ENCODE measurements around the gene LCMT2.

DNA sequence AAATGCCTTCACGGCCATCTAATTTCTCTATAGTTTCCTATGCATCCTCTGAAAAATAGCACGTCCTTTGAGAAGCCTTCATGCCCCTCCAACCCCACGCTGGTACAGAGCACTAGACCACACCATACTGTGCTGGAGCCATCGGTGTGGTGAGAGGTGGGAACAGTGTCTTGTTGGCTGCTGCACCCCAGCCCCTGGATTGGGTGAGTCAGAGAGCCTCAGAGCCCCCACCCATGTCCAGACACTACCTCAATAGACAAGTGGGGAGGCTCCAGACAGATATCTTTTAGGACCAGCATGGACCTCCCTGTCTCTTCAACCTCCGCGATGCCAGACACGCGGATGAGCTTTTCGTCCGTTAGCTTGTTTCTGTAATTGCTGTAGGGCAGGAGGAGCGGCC lies 51.5 kb downstream of the LCMT2 start:
- no peak for TF ChIP-seq EZH2phosphoT487 (IDR thresholded peaks at IDR 0.05; ENCODE audit: borderline replicate concordance, low read length)
- TF ChIP-seq, protein P1, sequence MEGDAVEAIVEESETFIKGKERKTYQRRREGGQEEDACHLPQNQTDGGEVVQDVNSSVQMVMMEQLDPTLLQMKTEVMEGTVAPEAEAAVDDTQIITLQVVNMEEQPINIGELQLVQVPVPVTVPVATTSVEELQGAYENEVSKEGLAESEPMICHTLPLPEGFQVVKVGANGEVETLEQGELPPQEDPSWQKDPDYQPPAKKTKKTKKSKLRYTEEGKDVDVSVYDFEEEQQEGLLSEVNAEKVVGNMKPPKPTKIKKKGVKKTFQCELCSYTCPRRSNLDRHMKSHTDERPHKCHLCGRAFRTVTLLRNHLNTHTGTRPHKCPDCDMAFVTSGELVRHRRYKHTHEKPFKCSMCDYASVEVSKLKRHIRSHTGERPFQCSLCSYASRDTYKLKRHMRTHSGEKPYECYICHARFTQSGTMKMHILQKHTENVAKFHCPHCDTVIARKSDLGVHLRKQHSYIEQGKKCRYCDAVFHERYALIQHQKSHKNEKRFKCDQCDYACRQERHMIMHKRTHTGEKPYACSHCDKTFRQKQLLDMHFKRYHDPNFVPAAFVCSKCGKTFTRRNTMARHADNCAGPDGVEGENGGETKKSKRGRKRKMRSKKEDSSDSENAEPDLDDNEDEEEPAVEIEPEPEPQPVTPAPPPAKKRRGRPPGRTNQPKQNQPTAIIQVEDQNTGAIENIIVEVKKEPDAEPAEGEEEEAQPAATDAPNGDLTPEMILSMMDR (conservative IDR thresholded peaks at IDR 0.05; ENCODE audit: low read depth, low read length), result no peak

Measured in PC-3 (cell line).